Left renal cortex interstitium (tissue), 4 donors: ENCODE results near the gene SHB. TPM values are rescaled to one million over a fixed set of nuclear protein-coding genes. Genes with fewer than 3 reads are reported as not detected.
A peak's percentile ranks its signal among the peaks of the same experiment; 100 is the strongest.
"Not testable (repeated sequence)": the region's sequence is repeated elsewhere in the genome, so short reads cannot be mapped to it uniquely, and the experiment has no call there.

Experiments used
- DNase-seq, 4 donors: peaks; one replicate each; pipeline ENCODE4 v3.0.0-alpha.2; 2013; ENCODE audit warnings: low read depth in 4 of 4, low spot score in 2 of 4, missing footprints in 1 of 4
- polyA plus RNA-seq, 4 donors: library from polyadenylated mRNA; unstranded; fragments of 120-200 nt; gene quantifications; one replicate each; pipeline ENCODE4 v1.2.1, GENCODE V29; 2013; ENCODE audit not compliant: insufficient read length in 4 of 4

The SHB gene
- polyA plus RNA-seq, 4 donors: 15.8 to 19.1 (median 18.5) TPM

- DNase-seq: peak; percentile 64 to 83 (median 72)
Observed at GRCh38 chr9:37913480-37914153, 155.4 kb downstream of the SHB start.

GRCh38 chr9:37911271-37911681, 157.8 kb downstream of the SHB start:
- no peak for DNase-seq

GRCh38 chr9:37910271-37910670, 158.8 kb downstream of the SHB start:
- no peak for DNase-seq

- DNase-seq: not testable (repeated sequence)
Observed at GRCh38 chr9:37909836-37910235, 159.2 kb downstream of the SHB start.

- no peak for DNase-seq
Observed at GRCh38 chr9:37909326-37909725, 159.7 kb downstream of the SHB start.

GRCh38 chr9:37908698-37909186, 160.3 kb downstream of the SHB start:
- DNase-seq: no peak

GRCh38 chr9:37908283-37908682, 160.7 kb downstream of the SHB start:
- DNase-seq: no peak

- DNase-seq: no peak
Observed at GRCh38 chr9:37906312-37907239, 162.5 kb downstream of the SHB start.

- DNase-seq: no peak
Observed at GRCh38 chr9:37905776-37906175, 163.3 kb downstream of the SHB start.

- DNase-seq: no peak
Observed at GRCh38 chr9:37905131-37905505, 163.9 kb downstream of the SHB start.

- DNase-seq: peak in 2 of 4 donors; percentile 34 to 42
Observed at GRCh38 chr9:37904445-37905130, 164.4 kb downstream of the SHB start.

- DNase-seq: peak; percentile 90 to 97 (median 93)
Observed at GRCh38 chr9:37903647-37904444, 165.2 kb downstream of the SHB start, which contains the start of gene SLC25A51. TSS of gene SLC25A51 (minus strand) at chr9:37904127. CDS start at chr9:37888550, 15,577 bp downstream.

GRCh38 chr9:37902796-37903646, 166.0 kb downstream of the SHB start:
- DNase-seq: no peak

GRCh38 chr9:37902131-37902530, 166.9 kb downstream of the SHB start:
- no peak for DNase-seq

- DNase-seq: no peak
Observed at GRCh38 chr9:37899041-37899440, 170.0 kb downstream of the SHB start.

GRCh38 chr9:37897665-37898064, 171.4 kb downstream of the SHB start:
- no peak for DNase-seq

- DNase-seq: no peak
Observed at GRCh38 chr9:37892063-37892462, 177.0 kb downstream of the SHB start.

- not testable (repeated sequence) for DNase-seq
Observed at GRCh38 chr9:37891042-37891441, 178.0 kb downstream of the SHB start.

GRCh38 chr9:37889536-37889935, 179.5 kb downstream of the SHB start:
- DNase-seq: no peak
